Heart right ventricle (tissue), 16 donors: ENCODE results near the gene AK4. TPM values are rescaled to one million over a fixed set of nuclear protein-coding genes. Genes with fewer than 3 reads are reported as not detected.
A peak's percentile ranks its signal among the peaks of the same experiment; 100 is the strongest.

ENCODE experiments used
- ATAC-seq, 8 donors: fragments of 200-7000 bp; cut with Tn5 transposase; one replicate each; pipeline ENCODE4 v1.9.1; 2020; ENCODE audit warnings: mild to moderate bottlenecking in 8 of 8, moderate library complexity in 8 of 8, moderate number of reproducible peaks in 1 of 8
- DNase-seq, 2 donors: peaks; one replicate each; pipeline ENCODE4 v3.0.0-alpha.2; 2020
- H3K27ac ChIP-seq, 10 donors: fragments of 200-600 bp; sonication (generic) in 2 of 10; one replicate each; pipeline versions ENCODE4 v1.5.0 to v1.8.0; 2020 to 2022; ENCODE audit warnings: mild to moderate bottlenecking in 3 of 10
- H3K27me3 ChIP-seq, 7 donors: fragments of 200-600 bp; one replicate each; pipeline ENCODE4 v1.8.0; 2021 to 2022; ENCODE audit warnings: mild to moderate bottlenecking in 2 of 7
- H3K36me3 ChIP-seq, 9 donors: fragments of 200-600 bp; sonication (generic) in 1 of 9; one replicate each; pipeline versions ENCODE4 v1.5.0 to v1.8.0; 2020 to 2022; ENCODE audit warnings: mild to moderate bottlenecking in 2 of 9
- H3K4me1 ChIP-seq, 9 donors: fragments of 200-600 bp; sonication (generic) in 1 of 9; one replicate each; pipeline versions ENCODE4 v1.5.0 to v1.8.0; 2020 to 2022; ENCODE audit warnings: mild to moderate bottlenecking in 4 of 9
- H3K4me3 ChIP-seq, 10 donors: fragments of 200-600 bp; sonication (generic) in 2 of 10; one replicate each; pipeline versions ENCODE4 v1.5.0 to v1.8.0; 2020 to 2022; ENCODE audit warnings: mild to moderate bottlenecking in 7 of 10, moderate library complexity in 2 of 10
- H3K9me3 ChIP-seq, 11 donors: fragments of 200-600 bp in 10 of 11; sonication (generic) in 2 of 11; one replicate each; pipeline versions ENCODE4 v1.5.0 to v1.8.0; 2013 to 2022; ENCODE audit warnings: mild to moderate bottlenecking in 2 of 11, control low read depth in 1 of 11, moderate library complexity in 1 of 11
- CTCF ChIP-seq, 9 donors: fragments of 200-600 bp; sonication (generic) in 2 of 9; IDR thresholded peaks; one replicate each; pipeline versions ENCODE4 v1.5.0 to v1.8.0; 2021 to 2022; ENCODE audit warnings: antibody characterized with exemption in 9 of 9, mild to moderate bottlenecking in 5 of 9, moderate library complexity in 1 of 9
- WGBS, 2 donors: extraction: QIAGEN DNeasy Blood & Tissue Kit; methylation state at CpG; one replicate each; pipeline ENCODE4 v1.1.7; 2013; ENCODE audit warnings: inconsistent platforms in 1 of 2; 5-methylcytosine and 5-hydroxymethylcytosine counted together
- intact Hi-C, 10 donors: fragments of 100-400 bp; cut with DNase I; formaldehyde crosslinking; loops; one replicate each; pipeline versions ENCODE4 v1.11.1 to v1.14.2; 2022
- polyA plus RNA-seq, 2 donors: library from polyadenylated mRNA; stranded (reverse); fragments of 200-250 nt; gene quantifications; one replicate each; pipeline ENCODE4 v1.2.3, GENCODE V29; 2013
- total RNA-seq, 10 donors: library from RNA; stranded (reverse); fragmentation: NEBNext Ultra II Directional in 3 of 10; extraction: Animal tissue kit (Norgen Biotek cat#: 25700) in 3 of 10; gene quantifications; one replicate each; pipeline versions ENCODE4 v1.2.1 to v1.2.4, GENCODE V29; 2021 to 2023
- donor health status: Arrhythmogenic right ventricular cardiomyopathy.
- donor health status: ischemic (EF 13 %, LVEDD 7.1; RV severe dilation, severe dysfunction).
- donor health status: healthy with polysubstance abuse.
- donor health status: DM: no; HTN: yes; CAD: no.
- donor health status: DM: no; HTN: no; CAD: no.
- donor health status: ischemic (EF 25% LVEDD 6.9; RV normal size, moderate dysfunction).
- donor health status: ischemic (EF 25% LVEDD 5.7; RV mildly dilated, moderate dysfunction).
- donor health status: healthy.
- donor health status: DM: yes; HTN: yes; CAD: no.
- donor health status: Ischemic cardiomyopathy.
- donor health status: ischemic (EF 35%, LVEDD 5.7; RV mildly dilated, moderate dysfunction).
- donor health status: nonischemic (EF 11% LVEDD 7.7; RV severe dilation, severe dysfunction).
- donor health status: DM: yes; HTN: yes; CAD: no.
- donor health status: PGD.
- donor health status: ischemic (EF 29% LVEDD 5.4; RV normal size, mild dysfunction).
- donor health status: nonischemic (EF 23%, LVEDD 6.1; RV moderate dilation, normal function).

AK4 gene
- total and polyA plus RNA-seq, 12 donors = 9.9 to 179 (median 142) TPM

- H3K9me3 ChIP-seq = no peaks in the 10 kb centered on the region
- no peak for TF ChIP-seq CTCF (IDR thresholded peaks at IDR 0.05)
- DNase-seq = peak in 1 of 2 donors; percentile 27
- H3K4me1 ChIP-seq = peaks cover 0 to 26% (median 15%) of the 10 kb centered on the region in 9 donors
- peaks cover 0 to under 1% (median 0%) of the 10 kb centered on the region in 9 donors for H3K36me3 ChIP-seq
- peak; percentile 25 to 75 (median 47) for ATAC-seq
- H3K27ac ChIP-seq = peak overlapping the region in 3 of 10 donors; percentile 17 to 51 (median 23)
- no peaks in the 10 kb centered on the region for H3K27me3 ChIP-seq
- intact Hi-C loops = loop anchor here in 9 of 10 donors (2.0 to 10.0 kb wide), 8 partner anchors 56 to 151 kb away; partner anchors contain the start of gene AK4 (in 3 of the 9)
- no peak overlapping the region for H3K4me3 ChIP-seq
- WGBS, 2 donors = 65 to 75% methylated on average over 8 of the region's 8 CpGs
Observed at GRCh38 chr1:65208563-65208973, 60.6 kb downstream of the AK4 start.

GRCh38 chr1:65209005-65209885 is 61.2 kb downstream of the AK4 start:
- peak; percentile 36 to 82 (median 71) for TF ChIP-seq CTCF (IDR thresholded peaks at IDR 0.05)
- 32 to 36% methylated on average over 6 of the region's 6 CpGs for WGBS, 2 donors
- Histone ChIP-seq H3K36me3 (no peaks in the 10 kb centered on the region), H3K9me3 (no peaks in the 10 kb centered on the region), H3K4me1 (peaks cover 0 to 31% (median 15%) of the 10 kb centered on the region in 9 donors), H3K27ac (peak overlapping the region in 3 of 10 donors; percentile 17 to 51 (median 23)), H3K4me3 (peak overlapping the region in 1 of 10 donors; percentile 11), H3K27me3 (no peaks in the 10 kb centered on the region)
- ATAC-seq = peak; percentile 31 to 71 (median 60)
- DNase-seq = peak in 1 of 2 donors; percentile 63
- intact Hi-C loops = loop anchor here in 9 of 10 donors (2.0 to 10.0 kb wide), 8 partner anchors 57 to 152 kb away; partner anchors contain the start of gene AK4 (in 3 of the 9)

- DNase-seq = no peak
- TF ChIP-seq CTCF (IDR thresholded peaks at IDR 0.05) = no peak
- Histone ChIP-seq H3K9me3 (no peaks in the 10 kb centered on the region), H3K27ac (no peak overlapping the region), H3K4me3 (no peak overlapping the region), H3K27me3 (no peaks in the 10 kb centered on the region), H3K4me1 (peaks cover 0 to 31% (median 15%) of the 10 kb centered on the region in 9 donors), H3K36me3 (no peaks in the 10 kb centered on the region)
- 97% methylated on average over 5 of the region's 5 CpGs for WGBS, 2 donors
- intact Hi-C loops = loop anchor here in 1 of 10 donors (5.0 kb wide), 1 partner anchor 148 kb away; no protein-coding TSS in a partner anchor
- no peak for ATAC-seq
Observed at GRCh38 chr1:65210325-65210724, 62.3 kb downstream of the AK4 start.

GRCh38 chr1:65211331-65211730 is 63.3 kb downstream of the AK4 start:
- WGBS, 2 donors = 93 to 94% methylated on average over 6 of the region's 6 CpGs
- ATAC-seq (no peak), DNase-seq (no peak)
- no peaks in the 10 kb centered on the region for H3K36me3 ChIP-seq
- no peaks in the 10 kb centered on the region for H3K27me3 ChIP-seq
- intact Hi-C loops = loop anchor here in 1 of 10 donors (5.0 kb wide), 1 partner anchor 149 kb away; no protein-coding TSS in a partner anchor
- no peak overlapping the region for H3K4me3 ChIP-seq
- no peaks in the 10 kb centered on the region for H3K9me3 ChIP-seq
- H3K27ac ChIP-seq = no peak overlapping the region
- TF ChIP-seq CTCF (IDR thresholded peaks at IDR 0.05) = no peak
- H3K4me1 ChIP-seq = peaks cover 0 to 36% (median 15%) of the 10 kb centered on the region in 9 donors
